ENCODE results near the gene ALG14. TPM values are rescaled to one million over a fixed set of nuclear protein-coding genes. Genes with fewer than 3 reads are reported as not detected.

The ALG14 gene
- total and polyA plus RNA-seq, 2 donors (not counting 3 experiments of a cell fraction or from before 2014, with no cell fraction given), result 2.6 to 8.6 TPM

DNA sequence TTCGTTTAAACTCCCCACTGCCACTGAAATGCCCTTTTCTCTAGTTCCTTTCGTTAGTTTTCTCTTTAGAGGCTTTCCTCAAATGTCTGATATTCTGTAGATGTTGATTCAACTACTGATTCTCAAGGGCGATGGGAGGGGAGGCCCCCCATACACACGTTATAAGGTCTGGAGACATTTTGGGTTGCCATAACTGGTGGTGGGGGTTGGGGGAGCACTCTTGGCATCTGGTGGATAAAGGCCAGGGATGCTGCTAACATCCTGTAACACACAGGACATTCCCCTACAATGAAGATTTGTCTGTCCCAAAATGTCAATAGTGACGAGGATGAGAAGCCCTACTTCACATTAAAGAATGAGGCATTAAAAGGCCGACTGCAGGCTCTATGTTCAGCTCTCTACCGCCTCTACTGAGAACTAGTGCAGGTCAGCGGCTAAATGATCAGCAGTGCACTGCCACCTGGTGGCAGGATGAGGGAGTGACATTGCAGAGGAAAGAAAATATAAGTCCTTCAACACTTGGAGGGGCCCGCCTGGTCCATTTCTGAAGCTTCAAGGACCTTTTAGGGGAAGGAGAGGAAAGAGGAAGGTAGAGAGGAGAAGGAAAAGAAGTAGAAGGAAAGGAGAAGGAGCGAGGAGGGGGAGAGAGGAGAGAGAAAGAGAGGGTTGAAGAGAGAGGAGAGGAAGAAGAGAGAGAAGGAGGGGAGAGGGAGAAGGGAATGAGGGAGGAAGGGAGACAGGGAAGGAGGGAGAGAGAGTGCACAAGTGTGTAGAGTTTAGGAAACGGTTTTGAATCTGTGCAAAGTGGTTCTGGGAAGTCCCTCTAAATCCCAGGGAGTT, 29.4 kb downstream of the ALG14 start:
- Histone ChIP-seq H3K36me3 (ENCODE audit: control insufficient read depth in 2 of 2, extremely low read depth in 1 of 2, insufficient read depth in 2 of 2, low read length in 2 of 2) (no peaks in the 10 kb centered on the region), H4K20me1 (replicated peaks; ENCODE audit: control insufficient read depth, extremely low read depth, insufficient read depth, low read length) (no peaks in the 10 kb centered on the region), H3K27ac (ENCODE audit: insufficient read depth, low read depth, low read length) (no peak overlapping the region), H2AFZ (ENCODE audit: low read depth, low read length) (no peak overlapping the region), H3K9ac (replicated peaks; ENCODE audit: extremely low read depth, insufficient read depth, low read length) (no peak overlapping the region), H3K4me3 (replicated peaks in 1 of 3; ENCODE audit: insufficient read depth in 1 of 3, low read depth in 1 of 3, low read length in 3 of 3) (no peak overlapping the region), H3K27me3 (ENCODE audit: control insufficient read depth in 2 of 2, insufficient read depth in 2 of 2, low read length in 2 of 2) (no peaks in the 10 kb centered on the region), H3K4me1 (ENCODE audit: control insufficient read depth, extremely low read depth, insufficient read depth, low read length) (no peaks in the 10 kb centered on the region), H3K79me2 (ENCODE audit: control insufficient read depth, insufficient read depth, low read length) (no peaks in the 10 kb centered on the region), H3K9me1 (replicated peaks; ENCODE audit: control insufficient read depth, extremely low read depth, insufficient read depth, low read length) (no peaks in the 10 kb centered on the region), H3K9me3 (replicated peaks; ENCODE audit: control insufficient read depth, insufficient read depth, low read length) (no peaks in the 10 kb centered on the region), H3K4me2 (ENCODE audit: insufficient read depth, low read length) (no peak overlapping the region)
- DNase-seq (ENCODE audit: low read depth, low spot score), result peak; percentile 87
- dilution Hi-C loops (cut with MboI; ENCODE audit: extremely low pct_ligation_motif_present, low sequenced_read_pairs), result loop anchor here (25.0 kb wide), 1 partner anchor 131 kb away; no protein-coding TSS in a partner anchor
- TF ChIP-seq MYC (IDR thresholded peaks at IDR 0.05; ENCODE audit: low read depth, low read length) (no peak), FOS (IDR thresholded peaks at IDR 0.05; ENCODE audit: borderline replicate concordance, insufficient read depth, low read length) (no peak), POLR2AphosphoS5 (IDR thresholded peaks at IDR 0.05; ENCODE audit: insufficient read depth, low read depth, low read length) (no peak), MAX (IDR thresholded peaks at IDR 0.05; ENCODE audit: insufficient read depth, insufficient read length) (no peak), POLR2A (IDR thresholded peaks at IDR 0.05; ENCODE audit: low read depth, low read length) (no peak)
- TF ChIP-seq, protein P1, sequence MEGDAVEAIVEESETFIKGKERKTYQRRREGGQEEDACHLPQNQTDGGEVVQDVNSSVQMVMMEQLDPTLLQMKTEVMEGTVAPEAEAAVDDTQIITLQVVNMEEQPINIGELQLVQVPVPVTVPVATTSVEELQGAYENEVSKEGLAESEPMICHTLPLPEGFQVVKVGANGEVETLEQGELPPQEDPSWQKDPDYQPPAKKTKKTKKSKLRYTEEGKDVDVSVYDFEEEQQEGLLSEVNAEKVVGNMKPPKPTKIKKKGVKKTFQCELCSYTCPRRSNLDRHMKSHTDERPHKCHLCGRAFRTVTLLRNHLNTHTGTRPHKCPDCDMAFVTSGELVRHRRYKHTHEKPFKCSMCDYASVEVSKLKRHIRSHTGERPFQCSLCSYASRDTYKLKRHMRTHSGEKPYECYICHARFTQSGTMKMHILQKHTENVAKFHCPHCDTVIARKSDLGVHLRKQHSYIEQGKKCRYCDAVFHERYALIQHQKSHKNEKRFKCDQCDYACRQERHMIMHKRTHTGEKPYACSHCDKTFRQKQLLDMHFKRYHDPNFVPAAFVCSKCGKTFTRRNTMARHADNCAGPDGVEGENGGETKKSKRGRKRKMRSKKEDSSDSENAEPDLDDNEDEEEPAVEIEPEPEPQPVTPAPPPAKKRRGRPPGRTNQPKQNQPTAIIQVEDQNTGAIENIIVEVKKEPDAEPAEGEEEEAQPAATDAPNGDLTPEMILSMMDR (IDR thresholded peaks at IDR 0.05; ENCODE audit: extremely low read depth in 1 of 2, insufficient read depth in 1 of 2, low read depth in 1 of 2, low read length in 2 of 2), result peak; percentile 92 to 98
- FAIRE-seq, result peak; percentile 87
- intact Hi-C loops (cut with micrococcal nuclease), result loop anchor here (1.0 to 2.0 kb wide), 5 partner anchors 189 to 563 kb away; partner anchors contain the start of gene RWDD3
- no TSS peak for BruUV-seq (replicated peaks)
- ChIA-PET POLR2A (no interaction called here), CTCF (interaction anchor here (0.6 to 2.9 kb wide), 75 partner anchors 9 to 707 kb away, joined by 3 to 323 read pairs (median 6); partner anchors contain the start of genes ALG14, CNN3, RWDD3 and SLC44A3)

All from endothelial cell of umbilical vein (primary cell).